Adipocyte (in vitro differentiated cells): ENCODE measurements around the gene PACRG.

ENCODE experiments used
- DNase-seq: peaks from one replicate; pipeline ENCODE4 v3.0.0-alpha.2; 2015; ENCODE audit warnings: low read depth
- H3K27me3 ChIP-seq: replicated peaks from 2 replicates; pipeline ENCODE4 v1.7.0; 2013; ENCODE audit warnings: mild to moderate bottlenecking, low read length, moderate library complexity; ENCODE audit not compliant: control insufficient read depth, insufficient read depth
- H3K36me3 ChIP-seq: 2 replicates; pipeline ENCODE4 v1.7.0; 2013; ENCODE audit warnings: low read length, mild to moderate bottlenecking, moderate library complexity; ENCODE audit not compliant: control insufficient read depth, insufficient read depth, severe bottlenecking
- H3K4me1 ChIP-seq: 2 replicates; pipeline ENCODE4 v1.7.0; 2013; ENCODE audit warnings: mild to moderate bottlenecking, low read length, moderate library complexity; ENCODE audit not compliant: control insufficient read depth, insufficient read depth
- H3K4me3 ChIP-seq: 2 replicates; pipeline ENCODE4 v1.7.0; 2013; ENCODE audit warnings: mild to moderate bottlenecking, low read length, moderate library complexity
- H3K9ac ChIP-seq: 2 replicates; pipeline ENCODE4 v1.7.0; 2013; ENCODE audit warnings: mild to moderate bottlenecking, low read length, moderate library complexity
- H3K9me3 ChIP-seq: 2 replicates; pipeline ENCODE4 v1.7.0; 2013; ENCODE audit warnings: mild to moderate bottlenecking, low read length, moderate library complexity; ENCODE audit not compliant: control insufficient read depth

PACRG gene

GRCh38 chr6:163340201-163340887, 612.6 kb downstream of the PACRG start:
- H3K36me3 ChIP-seq, result no peaks in the 10 kb centered on the region

DNA sequence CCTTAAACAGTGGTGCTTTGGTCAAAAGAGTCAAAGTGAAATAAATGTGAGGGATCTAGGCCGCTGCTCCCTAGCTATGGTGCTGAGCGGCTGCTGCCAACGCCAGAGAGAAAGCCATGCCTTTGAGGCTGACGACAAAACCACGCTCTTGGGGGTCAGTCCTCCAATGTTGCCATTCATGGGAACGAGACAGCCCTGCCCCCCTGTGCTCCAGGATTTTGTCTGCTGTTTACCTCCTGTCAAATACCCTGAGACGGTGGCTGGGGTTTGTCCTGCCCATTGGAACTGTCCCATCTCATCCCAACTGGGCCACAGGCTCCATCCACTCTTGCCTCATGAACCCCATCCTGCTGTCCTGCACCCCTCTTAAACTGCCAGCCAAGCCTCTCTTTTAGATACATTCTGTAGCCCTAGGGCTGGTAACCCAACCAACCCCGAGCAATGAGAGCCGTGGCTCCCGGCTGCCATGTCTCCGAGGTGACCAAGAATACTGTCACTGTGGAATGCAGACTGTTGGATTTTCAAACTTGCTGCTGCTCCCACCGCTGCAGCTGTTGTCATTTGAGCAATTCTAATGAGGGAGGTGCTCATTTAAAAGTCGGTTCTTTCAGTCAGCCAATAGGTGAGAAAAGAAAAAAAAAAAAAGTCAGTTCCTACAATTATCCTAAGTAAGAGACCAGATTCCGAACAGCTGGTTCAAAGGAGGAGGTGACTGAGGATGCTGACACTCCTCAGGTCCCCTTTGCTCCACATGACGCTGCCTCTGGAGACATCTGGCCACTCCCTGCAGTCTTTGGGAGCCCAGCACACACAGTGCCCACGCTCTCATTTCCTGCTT, 613.7 kb downstream of the PACRG start:
- peaks cover 8% of the 10 kb centered on the region for H3K4me1 ChIP-seq
- DNase-seq, result no peak

More at GRCh38 chr6:163340201-163340887, 612.6 kb downstream of the PACRG start:
- Histone ChIP-seq H3K27me3 (no peaks in the 10 kb centered on the region), H3K9ac (no peak overlapping the region), H3K4me1 (peaks cover 8% of the 10 kb centered on the region), H3K4me3 (no peak overlapping the region), H3K9me3 (no peaks in the 10 kb centered on the region)
- DNase-seq, result no peak

DNA sequence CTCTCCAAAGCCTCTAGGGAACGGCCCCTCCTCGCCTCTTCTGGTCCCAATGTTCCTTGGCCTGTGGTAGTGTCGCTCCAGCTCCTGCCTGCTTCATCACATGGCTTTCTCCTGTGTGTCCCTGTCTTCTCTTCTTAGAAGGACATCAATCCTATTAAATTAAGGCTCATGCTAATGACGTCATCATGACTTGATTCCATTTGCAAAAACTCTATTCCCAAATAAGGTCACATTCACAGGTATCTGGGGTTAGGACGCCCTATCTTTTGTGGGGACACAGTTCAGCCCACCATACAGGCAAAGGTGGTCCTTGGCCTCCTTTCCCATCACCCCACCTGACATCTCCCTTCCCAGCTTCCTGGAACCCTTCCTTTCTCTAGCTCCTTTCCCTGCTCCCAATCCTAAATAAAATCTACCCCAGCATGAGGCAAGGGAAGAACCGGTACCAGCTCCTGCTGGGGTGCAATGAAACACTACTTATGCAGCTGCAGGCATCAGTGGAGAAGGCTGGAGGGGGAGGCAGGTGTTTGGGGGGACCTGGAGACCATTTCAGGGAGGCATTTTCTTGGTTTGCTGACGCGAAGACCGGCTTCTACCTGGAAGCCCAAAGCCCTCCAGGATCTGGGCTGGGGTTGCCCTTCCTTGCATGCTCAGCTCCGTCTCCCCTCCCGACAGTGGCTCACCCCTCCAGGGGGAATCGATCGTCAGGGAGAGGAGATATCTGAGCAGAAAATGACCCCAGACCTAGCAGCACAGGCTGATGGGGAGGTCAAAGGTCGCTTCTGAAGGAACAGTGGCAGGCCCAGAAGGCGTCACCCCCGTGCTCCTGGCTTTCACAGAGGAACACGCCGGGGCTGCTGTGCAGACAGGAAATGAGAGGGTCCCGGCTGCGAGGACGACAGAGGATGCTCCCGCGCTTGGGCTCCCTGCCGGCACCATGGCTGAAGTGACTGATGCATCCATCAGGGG, 615.1 kb downstream of the PACRG start:
- peaks cover 8% of the 10 kb centered on the region for H3K4me1 ChIP-seq

More for the DNA sequence above, 613.7 kb downstream of the PACRG start:
- no peaks in the 10 kb centered on the region for H3K27me3 ChIP-seq
- H3K36me3 ChIP-seq, result no peaks in the 10 kb centered on the region
- no peaks in the 10 kb centered on the region for H3K9me3 ChIP-seq
- H3K9ac ChIP-seq, result no peak overlapping the region
- no peak overlapping the region for H3K4me3 ChIP-seq

DNA sequence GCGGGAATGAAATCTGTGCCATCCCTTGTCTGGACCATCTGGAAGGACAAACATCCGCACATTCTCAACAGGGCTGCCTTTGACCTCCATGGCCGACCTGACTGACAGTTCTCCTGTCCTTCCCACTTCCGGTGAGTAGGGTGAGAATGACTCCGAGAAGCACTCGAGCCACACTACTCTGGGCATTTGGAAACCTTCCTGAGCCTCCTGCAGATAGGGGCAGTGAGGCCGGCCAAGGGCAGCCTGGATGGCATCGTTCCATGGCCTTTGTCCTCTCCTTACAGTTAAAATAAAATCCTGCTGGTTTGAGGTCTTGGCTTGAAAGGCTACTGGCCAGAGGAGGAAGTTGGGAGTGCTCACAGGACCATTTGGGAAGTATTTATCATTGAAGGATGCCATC, 615.8 kb downstream of the PACRG start:
- Histone ChIP-seq H3K9ac (no peak overlapping the region), H3K4me1 (peaks cover 8% of the 10 kb centered on the region), H3K4me3 (no peak overlapping the region), H3K9me3 (no peaks in the 10 kb centered on the region), H3K27me3 (no peaks in the 10 kb centered on the region), H3K36me3 (no peaks in the 10 kb centered on the region)
- no peak for DNase-seq

More for the DNA sequence above, 615.1 kb downstream of the PACRG start:
- no peaks in the 10 kb centered on the region for H3K36me3 ChIP-seq
- no peak overlapping the region for H3K9ac ChIP-seq
- H3K4me3 ChIP-seq, result no peak overlapping the region
- DNase-seq, result no peak
- H3K27me3 ChIP-seq, result no peaks in the 10 kb centered on the region
- no peaks in the 10 kb centered on the region for H3K9me3 ChIP-seq

- Histone ChIP-seq H3K9me3 (no peaks in the 10 kb centered on the region), H3K36me3 (no peaks in the 10 kb centered on the region), H3K4me1 (peaks cover 2% of the 10 kb centered on the region), H3K27me3 (no peaks in the 10 kb centered on the region), H3K9ac (no peak overlapping the region), H3K4me3 (no peak overlapping the region)
- no peak for DNase-seq
Measured at GRCh38 chr6:163344411-163344810, 616.6 kb downstream of the PACRG start.

DNA sequence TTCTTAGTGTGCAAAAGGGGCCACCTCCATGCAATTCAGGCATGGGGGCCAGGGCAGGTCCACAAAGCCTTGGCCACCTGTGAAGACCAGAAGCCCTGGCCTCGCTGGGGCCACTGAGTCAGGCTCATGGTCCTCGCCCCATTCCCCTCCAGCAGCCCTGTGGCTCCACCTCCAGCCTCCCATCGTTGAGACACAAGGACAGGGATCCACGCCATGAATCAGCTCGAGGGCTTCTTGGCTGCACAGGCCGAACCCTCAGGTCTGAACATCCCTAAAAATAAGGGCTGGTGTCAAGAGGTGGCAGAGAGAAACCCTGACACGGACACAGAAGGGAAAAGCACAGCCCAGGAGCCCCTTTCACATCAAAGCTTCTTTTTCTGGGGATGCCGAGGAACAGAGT, 618.2 kb downstream of the PACRG start:
- H3K4me3 ChIP-seq, result no peak overlapping the region
- no peaks in the 10 kb centered on the region for H3K9me3 ChIP-seq
- no peaks in the 10 kb centered on the region for H3K27me3 ChIP-seq
- H3K36me3 ChIP-seq, result no peaks in the 10 kb centered on the region
- no peak for DNase-seq
- no peak overlapping the region for H3K9ac ChIP-seq
- H3K4me1 ChIP-seq, result no peaks in the 10 kb centered on the region

DNA sequence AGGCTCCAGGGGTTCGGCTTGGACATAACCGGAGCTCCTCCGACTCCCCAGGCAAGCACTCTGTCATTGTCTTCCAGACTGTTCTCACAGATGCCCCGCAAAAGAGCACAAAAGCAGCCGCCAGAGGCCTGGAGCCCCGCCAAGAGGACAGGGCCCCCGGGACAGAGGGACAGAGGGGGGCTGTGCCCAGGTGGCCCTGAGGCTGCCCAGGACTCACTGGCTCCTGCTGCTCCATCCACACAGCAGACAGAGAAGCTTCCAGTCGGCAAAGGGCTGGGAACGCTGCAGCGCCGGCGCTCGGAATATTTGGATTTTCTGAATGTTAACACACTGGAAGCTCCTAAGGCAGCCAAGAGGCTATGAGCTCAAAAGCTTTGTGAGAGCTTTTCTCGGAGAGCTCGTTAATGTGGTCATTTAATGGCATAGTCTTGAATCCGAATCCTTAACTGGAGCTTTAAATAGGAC, 618.8 kb downstream of the PACRG start:
- Histone ChIP-seq H3K4me1 (no peaks in the 10 kb centered on the region), H3K9ac (no peak overlapping the region), H3K27me3 (no peaks in the 10 kb centered on the region), H3K36me3 (no peaks in the 10 kb centered on the region), H3K9me3 (no peaks in the 10 kb centered on the region), H3K4me3 (no peak overlapping the region)
- no peak for DNase-seq

- Histone ChIP-seq H3K9ac (no peak overlapping the region), H3K27me3 (no peaks in the 10 kb centered on the region), H3K36me3 (no peaks in the 10 kb centered on the region), H3K4me3 (no peak overlapping the region), H3K4me1 (no peaks in the 10 kb centered on the region), H3K9me3 (no peaks in the 10 kb centered on the region)
- no peak for DNase-seq
Measured at GRCh38 chr6:163347021-163347446, 619.3 kb downstream of the PACRG start.

- Histone ChIP-seq H3K9me3 (no peaks in the 10 kb centered on the region), H3K36me3 (no peaks in the 10 kb centered on the region), H3K4me1 (peaks cover 4% of the 10 kb centered on the region), H3K9ac (no peak overlapping the region), H3K4me3 (no peak overlapping the region), H3K27me3 (no peaks in the 10 kb centered on the region)
- DNase-seq, result no peak
Measured at GRCh38 chr6:163348789-163349680, 621.3 kb downstream of the PACRG start.

DNA sequence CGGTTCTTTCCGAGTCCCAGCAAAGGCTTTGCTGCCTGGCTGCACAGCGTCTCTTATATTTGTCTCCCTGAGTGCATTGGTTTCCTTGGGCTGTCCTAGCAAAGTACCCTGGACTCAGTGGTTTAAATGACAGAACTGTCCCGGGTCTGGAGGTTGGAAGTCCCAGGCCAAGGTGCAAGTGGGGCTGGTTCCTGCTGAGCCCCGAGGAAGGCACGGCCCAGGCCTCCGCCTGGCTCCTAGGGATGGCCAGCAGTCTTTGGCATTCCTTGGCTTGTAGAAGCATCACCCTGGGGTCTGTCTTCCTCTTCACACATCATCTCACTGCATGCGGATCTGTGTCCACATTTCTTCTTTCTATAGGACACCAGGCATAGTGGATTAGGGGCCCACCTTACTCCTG, 621.9 kb downstream of the PACRG start:
- no peaks in the 10 kb centered on the region for H3K9me3 ChIP-seq
- H3K27me3 ChIP-seq, result no peaks in the 10 kb centered on the region
- no peaks in the 10 kb centered on the region for H3K36me3 ChIP-seq
- H3K4me1 ChIP-seq, result peaks cover 11% of the 10 kb centered on the region
- H3K9ac ChIP-seq, result no peak overlapping the region
- DNase-seq, result no peak
- no peak overlapping the region for H3K4me3 ChIP-seq
